Fibroblast of lung (primary cell): Measurements from ENCODE around the gene GTPBP3. TPM values are rescaled to one million over a fixed set of nuclear protein-coding genes. Genes with fewer than 3 reads are reported as not detected.

Experiments used
- DNase-seq, 2 donors: peaks; one replicate each; pipeline versions ENCODE4 v3.0.0 to v3.0.0-alpha.2; 2010; ENCODE audit warnings: low read depth in 2 of 2
- H2AFZ ChIP-seq: 2 replicates; pipeline ENCODE4 v1.5.1; 2012; ENCODE audit warnings: low read length, control low read depth, inconsistent platforms
- H3K27ac ChIP-seq: 2 replicates; pipeline ENCODE4 v1.5.1; 2011; ENCODE audit warnings: low read length, control low read depth; ENCODE audit not compliant: insufficient read depth
- H3K27me3 ChIP-seq: 2 replicates; pipeline ENCODE4 v1.5.1; 2011; ENCODE audit warnings: mild to moderate bottlenecking, low read length; ENCODE audit not compliant: control insufficient read depth, insufficient read depth
- H3K36me3 ChIP-seq: 2 replicates; pipeline ENCODE4 v1.5.1; 2011; ENCODE audit warnings: low read length; ENCODE audit not compliant: control insufficient read depth, insufficient read depth
- H3K4me1 ChIP-seq: 2 replicates; pipeline ENCODE4 v1.5.1; 2011; ENCODE audit warnings: low read length; ENCODE audit not compliant: control insufficient read depth, insufficient read depth; ENCODE audit errors: extremely low read depth
- H3K4me2 ChIP-seq: 2 replicates; pipeline ENCODE4 v1.5.1; 2011; ENCODE audit warnings: low read length, control low read depth; ENCODE audit not compliant: insufficient read depth; ENCODE audit errors: extremely low read depth
- H3K4me3 ChIP-seq, 4 experiments: fragments of 200-600 bp in 1 of 4; sonication (generic) in 1 of 4; replicated peaks in 1 of 4; 2 replicates each; pipeline ENCODE4 v1.5.1; 2011 to 2016; ENCODE audit warnings: low read length in 4 of 4, low read depth in 3 of 4, mild to moderate bottlenecking in 3 of 4, control low read depth in 2 of 4, inconsistent platforms in 1 of 4, mixed read lengths in 1 of 4; ENCODE audit not compliant: insufficient read depth in 1 of 4; ENCODE audit errors: control extremely low read depth in 1 of 4
- H3K79me2 ChIP-seq: 2 replicates; pipeline ENCODE4 v1.5.1; 2012; ENCODE audit warnings: mild to moderate bottlenecking, low read length, inconsistent platforms; ENCODE audit not compliant: control insufficient read depth, insufficient read depth
- H3K9ac ChIP-seq: 2 replicates; pipeline ENCODE4 v1.5.1; 2011; ENCODE audit warnings: mild to moderate bottlenecking, low read length, control low read depth; ENCODE audit not compliant: insufficient read depth
- H3K9me3 ChIP-seq: 2 replicates; pipeline ENCODE4 v1.5.1; 2012; ENCODE audit warnings: low read depth, low read length; ENCODE audit not compliant: control insufficient read depth, insufficient read depth
- H4K20me1 ChIP-seq: 2 replicates; pipeline ENCODE4 v1.5.1; 2011; ENCODE audit warnings: low read length; ENCODE audit not compliant: control insufficient read depth, insufficient read depth; ENCODE audit errors: extremely low read depth
- CTCF ChIP-seq, 2 donors: IDR thresholded peaks in 1 of 2; conservative IDR thresholded peaks in 1 of 2; 1 replicate in 1 of 2; 2 replicates in 1 of 2; pipeline ENCODE4 v1.5.1; 2011 to 2012; ENCODE audit warnings: low read length in 2 of 2, control low read depth in 1 of 2, inconsistent platforms in 1 of 2, low read depth in 1 of 2, mild to moderate bottlenecking in 1 of 2
- EZH2 ChIP-seq: IDR thresholded peaks from 2 replicates; pipeline ENCODE4 v1.5.1; 2012; ENCODE audit warnings: low read length, control low read depth, mild to moderate bottlenecking; ENCODE audit errors: missing control alignments
- polyA plus RNA-seq, 2 donors: library from polyadenylated mRNA; depleted of rRNA in 1 of 2; stranded (reverse) in 1 of 2; unstranded in 1 of 2; fragments of >200 nt; gene quantifications; 2 replicates each; pipeline ENCODE4 v1.2.1, GENCODE V29; 2011 to 2012; ENCODE audit warnings: missing spikeins in 1 of 2
- total RNA-seq: library from RNA; depleted of rRNA; stranded (reverse); fragments of >200 nt; gene quantifications from 2 replicates; pipeline ENCODE4 v1.2.1, GENCODE V29; 2014

The GTPBP3 gene
- total and polyA plus RNA-seq, 2 donors (not counting 1 experiment from before 2014, with no cell fraction given): 3.7 to 11.1 TPM

DNA sequence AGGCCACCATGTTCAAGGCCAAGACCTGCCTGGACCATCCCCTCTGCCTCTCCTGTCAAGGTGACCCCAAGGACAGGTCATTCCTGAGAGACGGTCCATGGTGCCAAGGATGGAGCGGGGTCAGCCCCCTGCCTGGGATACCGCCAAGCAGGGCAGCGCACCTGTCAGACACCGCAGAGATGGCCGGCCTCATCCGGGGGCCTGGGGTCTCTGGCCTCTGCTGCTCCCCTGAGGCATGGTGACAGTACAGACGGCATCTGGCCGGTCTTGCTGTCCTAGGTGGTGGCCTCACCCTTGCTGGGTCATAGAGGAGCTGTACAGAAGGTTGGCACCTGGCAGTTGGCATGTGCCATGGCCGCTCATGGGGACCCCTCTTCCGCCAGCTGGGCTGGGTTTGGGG lies 16.9 kb upstream of the GTPBP3 start:
- Histone ChIP-seq H3K36me3 (peaks cover 26% of the 10 kb centered on the region), H3K9me3 (no peaks in the 10 kb centered on the region), H3K4me1 (no peaks in the 10 kb centered on the region), H3K9ac (no peak overlapping the region), H3K4me3 (no peak overlapping the region), H3K4me2 (no peak overlapping the region), H4K20me1 (no peaks in the 10 kb centered on the region), H3K27ac (no peak overlapping the region), H2AFZ (no peak overlapping the region), H3K79me2 (no peaks in the 10 kb centered on the region), H3K27me3 (no peaks in the 10 kb centered on the region)
- TF ChIP-seq EZH2: no peak
- TF ChIP-seq CTCF (conservative IDR thresholded peaks at IDR 0.05 in 1 of 2, IDR thresholded peaks at IDR 0.05 in 1 of 2; ENCODE audit: low read depth in 1 of 2, low read length in 2 of 2): no peak
- DNase-seq: no peak

GRCh38 chr19:17321655-17322489 lies 15.5 kb upstream of the GTPBP3 start:
- Histone ChIP-seq H3K9ac (no peak overlapping the region), H3K79me2 (no peaks in the 10 kb centered on the region), H3K27ac (no peak overlapping the region), H3K9me3 (no peaks in the 10 kb centered on the region), H3K27me3 (no peaks in the 10 kb centered on the region), H4K20me1 (no peaks in the 10 kb centered on the region), H3K4me3 (no peak overlapping the region), H3K4me1 (no peaks in the 10 kb centered on the region), H2AFZ (no peak overlapping the region), H3K36me3 (peaks cover 22% of the 10 kb centered on the region), H3K4me2 (no peak overlapping the region)
- no peak for DNase-seq
- TF ChIP-seq EZH2 (no peak), CTCF (conservative IDR thresholded peaks at IDR 0.05 in 1 of 2, IDR thresholded peaks at IDR 0.05 in 1 of 2; ENCODE audit: low read depth in 1 of 2, low read length in 2 of 2) (no peak)

- Histone ChIP-seq H3K27ac (no peak overlapping the region), H3K79me2 (no peaks in the 10 kb centered on the region), H3K4me2 (no peak overlapping the region)
These were observed 14.5 kb upstream of the GTPBP3 start for GRCh38 chr19:17322854-17323253.

More at GRCh38 chr19:17322854-17323253, 14.5 kb upstream of the GTPBP3 start:
- TF ChIP-seq EZH2: no peak
- TF ChIP-seq CTCF (conservative IDR thresholded peaks at IDR 0.05 in 1 of 2, IDR thresholded peaks at IDR 0.05 in 1 of 2; ENCODE audit: low read depth in 1 of 2, low read length in 2 of 2): no peak
- no peak overlapping the region for H2AFZ ChIP-seq
- H4K20me1 ChIP-seq: no peaks in the 10 kb centered on the region
- peaks cover 26% of the 10 kb centered on the region for H3K36me3 ChIP-seq
- no peaks in the 10 kb centered on the region for H3K27me3 ChIP-seq
- no peak for DNase-seq
- no peaks in the 10 kb centered on the region for H3K4me1 ChIP-seq
- no peaks in the 10 kb centered on the region for H3K9me3 ChIP-seq
- H3K4me3 ChIP-seq: no peak overlapping the region
- no peak overlapping the region for H3K9ac ChIP-seq
